AG09309 (cell line): Measurements from ENCODE around the gene TPPP.
"Not testable (repeated sequence)": the region's sequence is repeated elsewhere in the genome, so short reads cannot be mapped to it uniquely, and the experiment has no call there.

ENCODE experiments used
- DNase-seq: peaks from one replicate; pipeline ENCODE4 v3.0.0-alpha.2; 2010; ENCODE audit warnings: low read depth
- H3K4me3 ChIP-seq: 2 replicates; pipeline ENCODE4 v1.5.1; 2011; ENCODE audit warnings: mild to moderate bottlenecking, low read depth, low read length, moderate library complexity; ENCODE audit not compliant: control insufficient read depth
- TF ChIP-seq, protein P1 (sequence below): IDR thresholded peaks from 2 replicates; pipeline ENCODE4 v1.5.1; 2011; ENCODE audit warnings: mild to moderate bottlenecking, low read depth, low read length, inconsistent platforms; ENCODE audit not compliant: insufficient read depth, control insufficient read depth; ENCODE audit errors: missing control alignments

Gene TPPP

DNA sequence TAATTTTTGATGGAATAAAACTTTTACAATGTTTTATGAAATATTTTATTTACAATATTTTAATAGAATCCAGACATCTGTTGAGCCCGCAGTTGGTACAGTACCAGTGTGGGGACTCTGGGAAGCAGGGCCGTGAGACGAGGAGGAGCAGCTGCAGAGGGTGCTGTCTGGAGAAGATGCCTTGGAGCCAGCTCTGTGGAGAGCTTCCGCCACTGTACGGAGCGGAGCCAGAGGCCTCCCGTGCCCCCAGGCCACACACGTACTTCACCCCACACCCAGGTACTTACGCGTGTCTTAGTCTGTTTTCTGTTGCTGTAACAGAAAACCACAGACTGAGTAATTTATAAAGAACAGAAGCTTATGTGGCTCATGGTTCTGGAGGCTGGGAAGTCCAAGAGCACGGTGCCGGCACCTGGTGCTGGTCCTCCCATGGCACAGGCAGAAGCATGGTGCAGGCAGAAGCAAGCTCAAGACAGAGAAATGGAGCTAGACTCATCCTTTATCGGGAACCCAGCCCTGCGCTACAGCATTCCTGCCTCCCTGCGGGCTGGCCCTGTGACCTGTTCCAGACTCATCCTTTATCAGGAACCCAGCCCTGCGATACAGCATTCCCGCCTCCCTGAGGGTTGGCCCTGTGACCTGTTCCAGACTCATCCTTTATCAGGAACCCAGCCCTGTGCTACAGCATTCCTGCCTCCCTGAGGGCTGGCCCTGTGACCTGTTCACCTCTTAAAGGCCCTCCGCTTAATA is 57.7 kb downstream of the TPPP start:
- TF ChIP-seq, protein P1, sequence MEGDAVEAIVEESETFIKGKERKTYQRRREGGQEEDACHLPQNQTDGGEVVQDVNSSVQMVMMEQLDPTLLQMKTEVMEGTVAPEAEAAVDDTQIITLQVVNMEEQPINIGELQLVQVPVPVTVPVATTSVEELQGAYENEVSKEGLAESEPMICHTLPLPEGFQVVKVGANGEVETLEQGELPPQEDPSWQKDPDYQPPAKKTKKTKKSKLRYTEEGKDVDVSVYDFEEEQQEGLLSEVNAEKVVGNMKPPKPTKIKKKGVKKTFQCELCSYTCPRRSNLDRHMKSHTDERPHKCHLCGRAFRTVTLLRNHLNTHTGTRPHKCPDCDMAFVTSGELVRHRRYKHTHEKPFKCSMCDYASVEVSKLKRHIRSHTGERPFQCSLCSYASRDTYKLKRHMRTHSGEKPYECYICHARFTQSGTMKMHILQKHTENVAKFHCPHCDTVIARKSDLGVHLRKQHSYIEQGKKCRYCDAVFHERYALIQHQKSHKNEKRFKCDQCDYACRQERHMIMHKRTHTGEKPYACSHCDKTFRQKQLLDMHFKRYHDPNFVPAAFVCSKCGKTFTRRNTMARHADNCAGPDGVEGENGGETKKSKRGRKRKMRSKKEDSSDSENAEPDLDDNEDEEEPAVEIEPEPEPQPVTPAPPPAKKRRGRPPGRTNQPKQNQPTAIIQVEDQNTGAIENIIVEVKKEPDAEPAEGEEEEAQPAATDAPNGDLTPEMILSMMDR = no peak
- H3K4me3 ChIP-seq = no peak overlapping the region
- DNase-seq = no peak

DNA sequence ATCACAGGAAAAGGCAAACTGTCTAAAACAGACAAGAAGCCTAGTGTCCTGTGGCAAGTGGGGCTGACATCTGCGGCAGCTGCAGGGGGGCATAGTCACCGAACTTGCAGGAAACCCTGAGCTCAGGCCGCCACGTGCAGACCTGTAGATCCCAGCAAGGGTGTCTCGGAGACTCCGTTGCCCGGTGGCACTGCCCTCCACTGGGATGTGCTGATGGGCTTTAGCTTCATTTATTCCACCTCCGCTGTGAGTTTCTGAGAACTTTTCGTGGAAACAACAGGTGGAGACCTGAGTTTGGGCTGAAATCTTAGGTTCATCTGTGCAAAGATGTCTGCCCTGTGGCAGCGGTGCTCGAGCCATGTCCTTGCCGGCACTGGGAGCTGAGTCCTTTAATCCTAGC is 59.0 kb downstream of the TPPP start:
- TF ChIP-seq, protein P1 = no peak
- no peak for DNase-seq
- no peak overlapping the region for H3K4me3 ChIP-seq

DNA sequence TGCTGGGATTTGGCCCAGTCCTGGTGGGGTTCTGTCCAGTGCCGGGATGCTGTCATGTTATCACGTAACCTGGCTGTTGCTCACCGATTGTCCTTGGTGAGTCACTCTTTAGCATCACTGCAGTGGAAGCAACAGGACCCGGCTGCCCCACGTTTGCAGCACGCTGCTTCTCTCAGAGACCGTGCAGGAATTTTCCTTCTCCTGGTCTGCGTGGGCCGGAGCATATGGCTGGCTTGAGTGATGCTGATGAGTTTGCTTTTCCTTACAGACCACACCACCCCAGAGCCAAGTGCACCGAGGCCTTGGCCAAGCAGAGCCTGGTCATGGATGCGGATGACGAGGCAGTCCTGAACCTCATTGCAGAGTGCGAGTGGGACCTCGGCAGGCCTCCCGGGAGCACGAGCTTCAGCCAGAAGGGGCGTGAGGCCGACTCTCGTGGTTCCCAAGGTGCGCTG is 59.6 kb downstream of the TPPP start:
- TF ChIP-seq, protein P1 = no peak
- no peak for DNase-seq
- H3K4me3 ChIP-seq = no peak overlapping the region

DNA sequence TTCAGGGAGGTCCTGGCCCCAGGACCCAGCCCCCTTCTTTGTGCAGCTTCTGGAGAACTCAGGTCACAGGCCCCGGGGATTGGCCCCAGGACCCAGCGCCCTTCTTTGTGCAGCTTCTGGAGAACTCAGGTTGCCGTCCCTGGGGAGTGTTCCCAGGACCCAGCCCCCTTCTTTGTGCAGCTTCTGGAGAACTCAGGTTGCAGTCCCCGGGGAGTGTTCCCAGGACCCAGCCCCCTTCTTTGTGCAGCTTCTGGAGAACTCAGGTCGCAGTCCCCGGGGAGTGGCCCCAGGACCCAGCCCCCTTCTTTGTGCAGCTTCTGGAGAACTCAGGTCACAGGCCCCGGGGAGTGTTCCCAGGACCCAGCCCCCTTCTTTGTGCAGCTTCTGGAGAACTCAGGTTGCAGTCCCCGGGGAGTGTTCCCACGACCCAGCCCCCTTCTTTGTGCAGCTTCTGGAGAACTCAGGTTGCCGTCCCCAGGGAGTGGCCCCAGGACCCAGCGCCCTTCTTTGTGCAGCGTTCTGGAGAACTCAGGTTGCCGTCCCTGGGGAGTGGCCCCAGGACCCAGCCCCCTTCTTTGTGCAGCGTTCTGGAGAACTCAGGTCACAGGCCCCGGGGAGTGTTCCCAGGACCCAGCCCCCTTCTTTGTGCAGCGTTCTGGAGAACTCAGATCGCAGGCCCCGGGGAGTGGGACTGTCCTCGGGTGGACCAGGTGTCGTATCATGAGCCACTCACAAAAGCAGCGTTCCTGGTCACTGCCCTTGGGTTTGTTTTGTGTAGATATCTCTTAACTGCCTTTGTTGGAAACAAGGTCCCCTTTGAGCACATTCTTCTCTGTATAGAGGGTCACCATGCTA is 64.6 kb downstream of the TPPP start:
- not testable (repeated sequence) for DNase-seq, H3K4me3 ChIP-seq

DNA sequence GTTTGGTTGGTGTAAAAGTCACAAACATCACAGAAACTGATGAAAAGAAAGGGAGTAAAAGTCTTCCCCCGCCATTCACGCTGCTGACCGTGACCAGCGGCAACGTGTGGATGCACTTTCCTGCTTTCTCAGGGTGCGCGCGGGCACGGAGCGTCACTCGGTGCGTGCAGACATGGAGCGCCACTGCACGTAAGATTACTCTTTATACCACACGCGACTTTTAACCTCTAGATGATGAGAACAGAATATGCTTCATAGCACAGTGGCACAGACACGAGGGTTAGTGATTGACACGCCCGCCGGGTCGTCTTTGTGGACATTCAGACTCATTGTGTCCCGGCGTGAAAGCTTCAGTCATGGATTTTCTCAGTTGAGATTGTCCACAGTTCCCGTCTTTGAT is 65.3 kb downstream of the TPPP start:
- TF ChIP-seq, protein P1 = no peak
- DNase-seq = no peak
- no peak overlapping the region for H3K4me3 ChIP-seq

DNA sequence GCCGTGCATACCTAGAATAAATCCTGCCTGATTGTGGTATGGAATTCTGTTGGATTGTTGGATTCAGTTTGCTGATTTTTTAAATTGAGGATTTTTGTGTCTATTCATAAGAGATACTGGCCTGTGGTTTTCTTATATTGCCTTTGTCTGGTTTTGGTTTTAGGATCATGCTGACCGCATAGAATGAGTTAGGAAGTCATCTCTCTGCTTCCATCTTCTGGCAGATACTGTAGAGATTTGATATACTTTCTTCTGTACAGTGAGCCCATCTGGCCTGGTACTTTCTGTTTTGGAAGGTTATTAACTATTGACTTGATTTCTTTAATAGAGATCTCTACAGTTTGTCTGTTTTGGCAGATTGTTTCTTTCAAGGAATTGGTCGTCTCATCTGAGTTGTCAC is 66.3 kb downstream of the TPPP start:
- TF ChIP-seq, protein P1 = peak; percentile 28
- no peak overlapping the region for H3K4me3 ChIP-seq
- peak; percentile 31 for DNase-seq

DNA sequence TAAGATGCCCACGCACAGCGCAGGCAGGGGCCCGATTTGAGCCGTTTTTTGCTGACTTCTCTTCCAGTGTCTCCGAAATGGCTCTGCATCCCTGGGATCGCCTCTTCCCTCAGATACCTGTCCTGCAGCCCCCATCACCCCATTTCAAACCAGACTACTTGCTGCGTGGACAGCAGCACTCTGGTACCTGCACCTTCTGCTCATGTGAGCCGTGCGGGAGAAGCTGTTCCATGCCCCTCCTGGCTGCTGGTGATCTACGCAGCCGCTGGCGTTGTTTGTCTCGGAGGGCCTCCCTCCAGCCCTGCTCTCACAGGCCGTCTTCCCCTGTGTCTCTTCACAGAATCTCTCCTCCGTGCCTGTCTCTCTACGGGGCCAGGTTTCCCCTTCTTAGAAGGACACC is 67.6 kb downstream of the TPPP start:
- DNase-seq = no peak
- H3K4me3 ChIP-seq = no peak overlapping the region
- TF ChIP-seq, protein P1 = no peak
